Body of pancreas (tissue), 4 donors: ENCODE data around the gene PRDM8.

Experiments
- POLR2A ChIP-seq, 3 donors: fragments of 450-650 bp; IDR thresholded peaks; one replicate each; pipeline ENCODE4 v1.6.1; 2016; ENCODE audit warnings: antibody characterized with exemption in 3 of 3, mild to moderate bottlenecking in 2 of 3
- TF ChIP-seq, protein P1 (sequence below), 7 experiments: fragments of 450-650 bp in 4 of 7; fragments of 200-600 bp in 3 of 7; sonication (generic) in 3 of 7; IDR thresholded peaks; one replicate each; pipeline ENCODE4 v1.5.1; 2016 to 2019; ENCODE audit warnings: antibody characterized with exemption in 7 of 7

DNA sequence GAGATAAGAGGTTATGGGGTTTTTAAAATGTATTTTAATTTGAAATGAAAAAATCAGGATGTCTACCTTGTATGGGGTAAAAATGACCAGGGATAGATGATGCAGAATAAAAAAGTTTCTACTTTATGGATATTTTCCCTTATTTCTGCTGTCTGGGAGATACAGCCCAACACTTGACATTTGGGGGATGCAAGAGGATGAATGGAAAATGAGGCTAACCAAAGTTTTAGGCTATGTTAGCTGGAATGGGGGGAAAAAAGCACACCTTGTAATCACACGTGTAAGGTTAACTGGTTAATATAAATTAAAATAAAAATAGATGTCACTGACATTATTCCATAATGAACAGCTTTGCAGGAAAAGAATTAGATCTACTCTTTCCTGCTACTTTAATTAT lies 1.1 kb downstream of the PRDM8 start:
- TF ChIP-seq, protein P1, sequence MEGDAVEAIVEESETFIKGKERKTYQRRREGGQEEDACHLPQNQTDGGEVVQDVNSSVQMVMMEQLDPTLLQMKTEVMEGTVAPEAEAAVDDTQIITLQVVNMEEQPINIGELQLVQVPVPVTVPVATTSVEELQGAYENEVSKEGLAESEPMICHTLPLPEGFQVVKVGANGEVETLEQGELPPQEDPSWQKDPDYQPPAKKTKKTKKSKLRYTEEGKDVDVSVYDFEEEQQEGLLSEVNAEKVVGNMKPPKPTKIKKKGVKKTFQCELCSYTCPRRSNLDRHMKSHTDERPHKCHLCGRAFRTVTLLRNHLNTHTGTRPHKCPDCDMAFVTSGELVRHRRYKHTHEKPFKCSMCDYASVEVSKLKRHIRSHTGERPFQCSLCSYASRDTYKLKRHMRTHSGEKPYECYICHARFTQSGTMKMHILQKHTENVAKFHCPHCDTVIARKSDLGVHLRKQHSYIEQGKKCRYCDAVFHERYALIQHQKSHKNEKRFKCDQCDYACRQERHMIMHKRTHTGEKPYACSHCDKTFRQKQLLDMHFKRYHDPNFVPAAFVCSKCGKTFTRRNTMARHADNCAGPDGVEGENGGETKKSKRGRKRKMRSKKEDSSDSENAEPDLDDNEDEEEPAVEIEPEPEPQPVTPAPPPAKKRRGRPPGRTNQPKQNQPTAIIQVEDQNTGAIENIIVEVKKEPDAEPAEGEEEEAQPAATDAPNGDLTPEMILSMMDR (IDR thresholded peaks at IDR 0.05) = no peak
- no peak for TF ChIP-seq POLR2A (IDR thresholded peaks at IDR 0.05)
